ENCODE results near the gene HS2ST1.
A peak's percentile ranks its signal among the peaks of the same experiment; 100 is the strongest.

The HS2ST1 gene

DNA sequence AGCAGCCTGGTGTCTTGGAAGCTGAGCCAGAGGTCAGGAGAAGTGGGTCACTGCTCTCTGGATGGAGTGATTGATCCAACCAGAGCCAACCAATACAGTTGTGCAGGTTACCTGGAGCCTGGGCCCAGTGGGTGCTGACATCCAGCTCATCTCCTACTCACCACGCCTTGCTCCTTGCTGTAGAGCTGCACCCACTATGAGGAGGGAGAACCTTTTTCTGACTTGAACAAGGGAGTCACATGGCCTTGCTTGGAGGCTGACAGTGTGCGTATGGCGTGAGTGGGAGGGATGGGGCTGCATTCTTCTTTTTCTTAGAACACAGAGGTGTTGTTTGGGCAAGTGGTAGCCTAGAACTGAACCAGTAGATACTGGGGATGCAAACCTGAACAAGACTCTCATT, 213.1 kb downstream of the HS2ST1 start:
- H3K27ac Mint-ChIP-seq = no peak overlapping the region
- peaks cover 21% of the 10 kb centered on the region for H3K27me3 Mint-ChIP-seq
- H3K36me3 Mint-ChIP-seq (ENCODE audit: low read depth) = no peaks in the 10 kb centered on the region
- no peak overlapping the region for H3K4me3 Mint-ChIP-seq
- peaks cover 9% of the 10 kb centered on the region for H3K4me1 Mint-ChIP-seq (ENCODE audit: low read depth)
- H3K9me3 Mint-ChIP-seq = no peaks in the 10 kb centered on the region

- peaks cover 33% of the 10 kb centered on the region for H3K27me3 Mint-ChIP-seq
- no peaks in the 10 kb centered on the region for H3K9me3 Mint-ChIP-seq
- H3K4me1 Mint-ChIP-seq (ENCODE audit: low read depth) = peaks cover 12% of the 10 kb centered on the region
- H3K4me3 Mint-ChIP-seq = no peak overlapping the region
- no peak overlapping the region for H3K27ac Mint-ChIP-seq
- H3K36me3 Mint-ChIP-seq (ENCODE audit: low read depth) = no peaks in the 10 kb centered on the region
Observed at GRCh38 chr1:87129038-87129437, 214.6 kb downstream of the HS2ST1 start.

- H3K9me3 Mint-ChIP-seq = no peaks in the 10 kb centered on the region
- peaks cover 12% of the 10 kb centered on the region for H3K4me1 Mint-ChIP-seq (ENCODE audit: low read depth)
- no peak overlapping the region for H3K4me3 Mint-ChIP-seq
- H3K36me3 Mint-ChIP-seq (ENCODE audit: low read depth) = no peaks in the 10 kb centered on the region
- H3K27me3 Mint-ChIP-seq = peaks cover 33% of the 10 kb centered on the region
- no peak overlapping the region for H3K27ac Mint-ChIP-seq
Observed at GRCh38 chr1:87129606-87130005, 215.2 kb downstream of the HS2ST1 start.

DNA sequence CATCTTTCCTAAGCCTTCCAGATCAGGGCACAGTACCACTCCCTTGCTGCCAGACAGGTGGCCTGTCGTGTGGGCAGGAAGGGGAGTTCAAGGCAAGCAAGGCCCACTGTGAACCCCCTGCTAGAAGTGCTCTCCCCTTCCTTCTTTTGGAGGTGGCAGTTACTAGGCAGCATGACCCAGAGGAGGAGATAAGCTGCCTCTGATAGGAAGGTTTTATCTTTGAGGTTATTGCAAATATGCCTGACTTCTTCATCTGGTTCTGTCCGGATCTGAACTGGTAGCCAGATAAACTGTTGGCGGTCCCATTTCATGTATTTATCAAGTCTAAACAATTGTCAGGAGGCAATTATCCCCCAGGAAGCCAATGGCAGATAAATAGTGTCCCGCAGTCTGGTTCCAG, 216.0 kb downstream of the HS2ST1 start:
- Mint-ChIP-seq H3K9me3 (no peaks in the 10 kb centered on the region), H3K27me3 (peaks cover 39% of the 10 kb centered on the region), H3K36me3 (ENCODE audit: low read depth) (no peaks in the 10 kb centered on the region), H3K4me1 (ENCODE audit: low read depth) (peaks cover 12% of the 10 kb centered on the region), H3K4me3 (no peak overlapping the region), H3K27ac (no peak overlapping the region)

- Mint-ChIP-seq H3K27me3 (peaks cover 43% of the 10 kb centered on the region), H3K9me3 (no peaks in the 10 kb centered on the region), H3K4me3 (peak overlapping the region; percentile 75), H3K4me1 (ENCODE audit: low read depth) (peaks cover 12% of the 10 kb centered on the region), H3K36me3 (ENCODE audit: low read depth) (no peaks in the 10 kb centered on the region), H3K27ac (no peak overlapping the region)
Observed at GRCh38 chr1:87131809-87132283, 217.4 kb downstream of the HS2ST1 start.

- no peaks in the 10 kb centered on the region for H3K36me3 Mint-ChIP-seq (ENCODE audit: low read depth)
- peak overlapping the region; percentile 52 for H3K27ac Mint-ChIP-seq
- no peaks in the 10 kb centered on the region for H3K9me3 Mint-ChIP-seq
- H3K27me3 Mint-ChIP-seq = peaks cover 43% of the 10 kb centered on the region
- H3K4me1 Mint-ChIP-seq (ENCODE audit: low read depth) = peaks cover 12% of the 10 kb centered on the region
- H3K4me3 Mint-ChIP-seq = peak overlapping the region; percentile 75
Observed at GRCh38 chr1:87132284-87132870, 217.9 kb downstream of the HS2ST1 start.

DNA sequence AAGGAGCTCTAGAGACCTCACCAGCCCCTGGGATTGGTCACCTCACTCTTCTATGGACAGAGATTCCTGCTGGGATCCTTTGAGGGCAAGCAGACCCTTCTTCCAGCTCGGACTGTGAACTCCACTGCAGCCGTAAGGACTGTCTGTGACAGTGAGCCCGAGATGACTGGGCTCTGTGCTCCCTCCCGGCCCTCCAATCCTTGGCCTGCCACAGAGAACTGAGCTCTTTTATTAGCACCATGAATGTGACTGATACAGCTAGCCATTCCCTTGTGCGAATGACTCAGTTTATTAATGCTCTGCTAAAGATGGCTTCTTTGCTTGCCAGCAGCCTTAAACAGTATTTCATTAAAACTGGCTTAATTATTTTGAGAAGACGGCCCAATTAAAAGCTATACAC, 219.6 kb downstream of the HS2ST1 start:
- Mint-ChIP-seq H3K9me3 (no peaks in the 10 kb centered on the region), H3K4me3 (no peak overlapping the region)

DNA sequence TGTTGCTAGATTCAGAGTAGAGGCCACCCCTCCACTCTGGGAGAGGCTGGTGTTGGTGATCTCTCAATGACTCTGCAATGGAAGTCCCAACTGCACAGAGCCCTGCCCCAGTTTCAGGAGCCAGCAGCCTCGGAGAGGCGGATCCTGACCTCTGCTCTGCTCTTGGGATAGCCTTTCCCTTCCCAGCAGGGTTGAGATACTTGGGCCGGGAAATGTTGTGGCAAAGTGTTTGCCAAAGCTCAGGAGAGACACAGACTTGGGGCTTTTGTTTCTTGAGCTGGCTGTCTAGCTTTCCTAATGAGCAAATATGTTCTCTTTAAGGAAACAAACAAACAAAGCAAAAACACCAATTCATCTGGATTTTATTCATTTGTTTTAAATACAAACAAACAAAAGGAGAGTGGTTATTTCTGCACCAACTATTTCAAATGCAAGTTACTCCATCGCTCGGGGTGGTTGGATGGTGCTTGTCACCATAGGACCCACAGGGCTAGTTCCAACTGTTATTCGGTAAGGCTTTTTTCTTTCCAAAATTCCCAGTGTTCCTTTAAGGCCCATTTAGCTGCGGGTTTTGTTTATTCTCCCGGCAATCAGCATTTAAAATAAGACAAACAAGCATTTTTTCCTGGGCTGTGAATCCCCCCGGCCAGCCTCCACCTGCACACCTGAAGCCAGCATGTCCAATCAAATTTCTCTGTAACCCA, 220.3 kb downstream of the HS2ST1 start:
- Mint-ChIP-seq H3K27ac (no peak overlapping the region), H3K36me3 (ENCODE audit: low read depth) (no peaks in the 10 kb centered on the region), H3K4me1 (ENCODE audit: low read depth) (peaks cover 12% of the 10 kb centered on the region), H3K27me3 (peaks cover 44% of the 10 kb centered on the region), H3K4me3 (no peak overlapping the region), H3K9me3 (no peaks in the 10 kb centered on the region)

More for the DNA sequence above, 219.6 kb downstream of the HS2ST1 start:
- Mint-ChIP-seq H3K27me3 (peaks cover 49% of the 10 kb centered on the region), H3K27ac (no peak overlapping the region), H3K4me1 (ENCODE audit: low read depth) (peaks cover 12% of the 10 kb centered on the region), H3K36me3 (ENCODE audit: low read depth) (no peaks in the 10 kb centered on the region)

- no peak overlapping the region for H3K27ac Mint-ChIP-seq
- H3K4me3 Mint-ChIP-seq = no peak overlapping the region
- peaks cover 12% of the 10 kb centered on the region for H3K4me1 Mint-ChIP-seq (ENCODE audit: low read depth)
- H3K36me3 Mint-ChIP-seq (ENCODE audit: low read depth) = no peaks in the 10 kb centered on the region
- peaks cover 42% of the 10 kb centered on the region for H3K27me3 Mint-ChIP-seq
- H3K9me3 Mint-ChIP-seq = no peaks in the 10 kb centered on the region
Observed at GRCh38 chr1:87135329-87135712, 220.9 kb downstream of the HS2ST1 start.

- Mint-ChIP-seq H3K27ac (no peak overlapping the region), H3K4me1 (ENCODE audit: low read depth) (peaks cover 9% of the 10 kb centered on the region), H3K36me3 (ENCODE audit: low read depth) (no peaks in the 10 kb centered on the region), H3K27me3 (peaks cover 37% of the 10 kb centered on the region), H3K9me3 (no peaks in the 10 kb centered on the region), H3K4me3 (no peak overlapping the region)
Observed at GRCh38 chr1:87136607-87137341, 222.3 kb downstream of the HS2ST1 start.

GRCh38 chr1:87137342-87137739, 222.9 kb downstream of the HS2ST1 start:
- Mint-ChIP-seq H3K4me3 (no peak overlapping the region), H3K4me1 (ENCODE audit: low read depth) (peaks cover 5% of the 10 kb centered on the region), H3K27me3 (peaks cover 35% of the 10 kb centered on the region), H3K9me3 (no peaks in the 10 kb centered on the region), H3K36me3 (ENCODE audit: low read depth) (no peaks in the 10 kb centered on the region), H3K27ac (no peak overlapping the region)

- H3K4me3 Mint-ChIP-seq = no peak overlapping the region
- H3K27ac Mint-ChIP-seq = no peak overlapping the region
- no peaks in the 10 kb centered on the region for H3K36me3 Mint-ChIP-seq (ENCODE audit: low read depth)
- H3K9me3 Mint-ChIP-seq = no peaks in the 10 kb centered on the region
- peaks cover 21% of the 10 kb centered on the region for H3K27me3 Mint-ChIP-seq
- no peaks in the 10 kb centered on the region for H3K4me1 Mint-ChIP-seq (ENCODE audit: low read depth)
Observed at GRCh38 chr1:87140831-87141540, 226.6 kb downstream of the HS2ST1 start.

- Mint-ChIP-seq H3K27me3 (peaks cover 26% of the 10 kb centered on the region), H3K27ac (no peak overlapping the region), H3K36me3 (ENCODE audit: low read depth) (no peaks in the 10 kb centered on the region), H3K4me3 (no peak overlapping the region), H3K9me3 (no peaks in the 10 kb centered on the region), H3K4me1 (ENCODE audit: low read depth) (no peaks in the 10 kb centered on the region)
Observed at GRCh38 chr1:87141556-87141955, 227.1 kb downstream of the HS2ST1 start.

- Mint-ChIP-seq H3K36me3 (ENCODE audit: low read depth) (no peaks in the 10 kb centered on the region), H3K4me1 (ENCODE audit: low read depth) (no peaks in the 10 kb centered on the region), H3K9me3 (no peaks in the 10 kb centered on the region), H3K27ac (no peak overlapping the region), H3K27me3 (peaks cover 30% of the 10 kb centered on the region), H3K4me3 (no peak overlapping the region)
Observed at GRCh38 chr1:87143413-87144135, 229.1 kb downstream of the HS2ST1 start.

Data from stimulated activated naive CD8-positive, alpha-beta T cell treated with anti-CD3 and anti-CD28 coated beads, Interleukin-15, Interleukin-2, amounts not matched to agents 100 ng/mL and 50 ng/mL, for 24 hours (primary cell).